KOPT-K1 (cell line): ENCODE results near the gene F5.

ENCODE experiments used
- H3K27ac ChIP-seq: fragments of 200-600 bp; sonication (generic); 2 replicates; pipeline ENCODE4 v1.5.1; 2016; ENCODE audit warnings: antibody characterized with exemption, mild to moderate bottlenecking, low read depth, low read length; ENCODE audit not compliant: poor library complexity, severe bottlenecking
- H3K36me3 ChIP-seq: fragments of 200-600 bp; sonication (generic); 2 replicates; pipeline ENCODE4 v1.5.1; 2017; ENCODE audit warnings: antibody characterized with exemption, mild to moderate bottlenecking, low read length, moderate library complexity; ENCODE audit not compliant: insufficient read depth
- H3K9me3 ChIP-seq: fragments of 200-600 bp; sonication (generic); 2 replicates; pipeline ENCODE4 v1.5.1; 2017; ENCODE audit warnings: antibody characterized with exemption, low read length, mild to moderate bottlenecking; ENCODE audit not compliant: insufficient read depth, poor library complexity, severe bottlenecking

Gene F5

DNA sequence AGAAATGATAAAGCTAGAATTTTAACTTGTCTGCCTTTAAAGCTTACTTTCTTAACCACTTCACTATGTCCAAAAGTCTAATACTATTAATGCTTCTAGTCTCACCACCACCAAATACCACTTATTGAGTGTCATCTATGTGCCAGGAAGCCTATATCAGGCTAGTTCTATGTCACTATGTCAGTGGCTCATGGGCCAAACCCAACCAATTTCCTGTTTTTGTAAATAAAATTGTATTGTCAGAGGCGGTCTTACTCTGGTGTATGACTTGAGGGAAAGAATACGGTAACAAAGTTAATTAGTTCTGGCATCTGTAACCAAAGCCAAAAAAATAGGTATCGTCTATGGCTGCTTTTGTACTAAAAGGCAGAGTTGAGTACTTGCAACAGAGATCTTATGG is 14.8 kb downstream of the F5 start:
- H3K36me3 ChIP-seq = no peaks in the 10 kb centered on the region
- no peaks in the 10 kb centered on the region for H3K9me3 ChIP-seq
- no peak overlapping the region for H3K27ac ChIP-seq

DNA sequence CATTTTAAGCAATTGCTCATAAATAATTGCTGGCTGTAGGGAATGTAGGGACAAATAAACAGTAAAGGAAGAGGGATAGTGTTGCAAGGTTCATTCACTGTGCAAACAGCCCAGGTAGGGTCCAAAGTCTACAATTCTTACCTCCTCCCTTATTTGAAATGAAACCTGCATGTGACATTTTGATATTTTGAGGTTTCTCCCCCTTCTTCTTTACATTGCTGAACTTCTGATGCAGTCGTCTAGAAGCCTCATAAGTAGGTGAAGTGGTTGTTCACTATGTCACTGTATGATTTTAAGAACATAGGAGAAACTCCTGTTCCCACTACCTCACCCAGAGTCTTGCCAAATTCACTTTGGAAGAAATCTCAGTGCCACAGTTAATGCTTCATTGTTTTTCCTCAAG is 16.1 kb downstream of the F5 start:
- Histone ChIP-seq H3K27ac (no peak overlapping the region), H3K36me3 (no peaks in the 10 kb centered on the region), H3K9me3 (no peaks in the 10 kb centered on the region)

DNA sequence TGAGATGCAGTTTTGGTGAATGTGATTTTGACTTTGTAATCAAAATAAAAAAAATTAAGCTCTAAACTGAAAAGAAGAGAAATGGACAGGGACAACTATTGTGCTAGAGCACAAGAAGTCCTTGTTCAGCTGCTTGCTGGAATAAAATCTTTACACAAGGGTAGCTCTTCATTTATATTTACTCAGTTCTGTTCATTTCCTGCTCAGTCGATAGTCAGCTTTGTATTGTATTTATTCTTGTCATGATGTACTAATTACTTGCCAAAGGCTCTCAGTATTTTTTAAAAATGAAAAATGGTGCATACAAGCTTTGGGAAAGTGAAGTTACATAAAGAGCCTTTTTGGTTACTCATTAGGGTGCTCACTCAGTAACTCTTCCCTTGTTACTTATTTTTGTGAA is 17.8 kb downstream of the F5 start:
- H3K27ac ChIP-seq = no peak overlapping the region
- peaks cover 5% of the 10 kb centered on the region for H3K9me3 ChIP-seq
- H3K36me3 ChIP-seq = no peaks in the 10 kb centered on the region

DNA sequence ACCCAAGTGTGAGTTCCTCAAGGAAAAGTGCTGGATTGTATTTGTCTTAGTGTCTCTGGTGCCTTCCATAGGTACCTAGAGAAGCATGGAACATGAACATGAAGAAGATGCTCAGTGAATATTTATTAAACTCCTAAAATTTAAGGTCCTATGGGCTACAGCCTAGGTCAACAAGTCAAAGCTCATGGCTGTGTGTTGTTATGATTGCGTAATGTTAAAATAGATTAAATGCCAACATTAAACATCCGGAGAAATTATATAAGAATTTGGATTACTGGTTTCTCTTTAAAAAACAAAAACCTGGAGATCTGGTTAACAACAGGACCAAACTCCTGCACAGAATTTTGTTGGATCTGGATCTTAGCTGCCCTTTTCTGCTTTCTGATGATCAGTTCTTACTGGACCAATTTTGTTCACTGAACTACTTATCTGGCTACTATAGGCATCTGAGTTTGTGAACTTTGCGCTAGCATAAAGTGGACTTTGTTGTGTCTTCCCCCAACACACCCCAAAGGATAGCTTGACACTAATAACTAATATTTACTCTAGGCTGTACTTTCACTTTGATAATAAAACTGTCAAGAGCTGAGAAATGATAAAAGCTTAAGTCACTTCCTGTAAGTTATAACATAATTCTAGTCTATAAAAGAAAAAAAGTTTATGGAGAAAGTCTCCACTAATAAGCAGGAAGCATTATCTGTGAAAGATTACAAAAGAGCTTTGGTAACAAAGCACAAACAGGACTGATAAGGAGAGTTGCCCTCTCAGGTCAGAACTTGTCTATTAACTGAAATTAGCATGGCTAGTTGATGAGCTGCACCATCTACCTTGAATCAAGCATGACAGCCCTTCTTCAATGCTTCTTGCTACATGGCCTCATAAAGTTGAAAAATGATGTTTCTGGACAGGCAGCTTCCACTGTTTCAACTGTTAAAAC is 20.7 kb downstream of the F5 start:
- Histone ChIP-seq H3K9me3 (peaks cover 5% of the 10 kb centered on the region), H3K27ac (peak overlapping the region; percentile 20), H3K36me3 (no peaks in the 10 kb centered on the region)

DNA sequence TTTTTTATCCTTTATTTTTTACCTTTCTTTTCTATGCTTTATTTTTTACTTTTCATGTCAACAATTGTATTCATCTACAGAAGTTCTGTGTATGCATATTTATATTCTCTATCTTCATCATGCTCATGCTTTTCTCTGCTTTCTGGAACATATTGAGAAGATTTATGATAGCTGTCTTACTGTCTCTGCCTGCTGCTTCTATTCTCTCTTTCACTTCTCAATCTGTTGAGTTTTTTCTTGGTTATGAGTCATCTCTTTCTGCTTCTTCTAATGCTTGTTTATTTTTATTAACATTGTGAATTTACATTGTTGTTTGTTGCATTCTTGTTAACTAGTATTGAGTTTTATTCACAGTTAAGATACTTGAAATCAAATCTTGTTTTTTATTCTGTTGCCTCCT is 22.6 kb downstream of the F5 start:
- H3K36me3 ChIP-seq = no peaks in the 10 kb centered on the region

DNA sequence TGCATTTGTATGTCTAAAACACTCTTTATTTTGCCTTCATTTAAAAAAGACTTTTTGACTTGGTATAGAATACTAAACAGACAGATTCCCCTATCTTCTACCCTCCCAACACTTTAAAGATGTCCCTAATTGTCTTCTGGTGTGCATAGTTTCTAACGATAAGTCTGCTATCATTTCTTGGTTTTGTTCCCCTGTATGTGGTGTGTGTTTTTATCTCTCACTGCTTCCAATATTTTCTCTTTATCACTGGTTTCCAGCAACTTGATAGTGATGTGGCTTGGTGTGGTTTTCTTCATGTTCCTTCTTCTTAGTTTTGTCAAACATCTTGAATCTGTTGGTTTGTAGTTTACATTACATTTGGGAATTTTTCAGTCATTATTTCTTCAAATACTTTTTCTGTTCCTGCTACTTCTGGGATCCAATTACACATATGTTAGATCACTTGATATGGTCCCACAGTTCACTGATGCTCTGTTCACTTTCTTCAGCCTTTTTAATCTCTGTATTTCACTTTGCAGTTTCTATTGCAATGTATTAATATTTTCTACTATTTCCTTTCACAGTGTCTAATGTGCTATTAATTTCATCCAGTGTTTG is 23.2 kb downstream of the F5 start:
- Histone ChIP-seq H3K9me3 (peaks cover 5% of the 10 kb centered on the region), H3K36me3 (no peaks in the 10 kb centered on the region), H3K27ac (no peak overlapping the region)

More for the DNA sequence above, 22.6 kb downstream of the F5 start:
- peaks cover 5% of the 10 kb centered on the region for H3K9me3 ChIP-seq
- H3K27ac ChIP-seq = no peak overlapping the region

DNA sequence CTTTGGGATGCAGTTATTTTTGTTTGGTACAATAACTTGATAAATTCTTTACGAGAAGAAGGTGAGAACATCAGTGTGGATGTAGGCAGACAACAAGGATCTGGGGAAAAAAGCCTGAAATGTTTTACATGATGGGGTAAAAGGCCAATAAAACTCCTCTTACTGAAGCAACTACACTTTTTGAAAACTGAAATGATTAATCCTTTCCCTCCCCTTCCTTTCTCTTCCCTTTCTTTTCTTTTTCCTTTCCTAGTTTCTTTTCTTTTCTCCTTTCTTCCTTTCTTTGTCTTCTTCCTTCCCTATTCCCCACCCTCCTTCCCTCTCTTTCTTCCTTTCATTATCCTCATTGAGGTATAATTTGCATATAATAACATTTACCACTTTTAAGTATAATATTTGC is 24.6 kb downstream of the F5 start:
- Histone ChIP-seq H3K36me3 (no peaks in the 10 kb centered on the region), H3K9me3 (peaks cover 5% of the 10 kb centered on the region), H3K27ac (no peak overlapping the region)

DNA sequence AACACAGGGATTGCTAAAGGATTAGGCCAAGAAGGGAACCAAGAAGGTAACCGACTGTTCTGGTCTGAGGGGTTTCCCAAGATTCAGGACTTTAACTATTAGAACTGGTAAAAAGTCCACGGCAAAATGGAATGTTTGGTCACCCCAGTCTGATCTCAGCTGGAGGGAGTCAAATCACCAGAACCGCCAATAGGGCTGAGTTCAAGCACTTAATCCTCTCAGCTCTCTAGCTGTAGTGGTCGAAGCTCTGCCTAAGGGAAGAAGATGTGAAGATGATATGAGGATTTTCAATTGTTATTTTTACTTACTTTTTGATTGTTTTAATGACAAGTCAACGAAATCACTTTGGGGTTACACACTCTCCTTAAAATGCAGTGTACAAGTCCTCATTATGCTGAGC is 29.1 kb downstream of the F5 start:
- Histone ChIP-seq H3K36me3 (no peaks in the 10 kb centered on the region), H3K9me3 (no peaks in the 10 kb centered on the region), H3K27ac (no peak overlapping the region)

DNA sequence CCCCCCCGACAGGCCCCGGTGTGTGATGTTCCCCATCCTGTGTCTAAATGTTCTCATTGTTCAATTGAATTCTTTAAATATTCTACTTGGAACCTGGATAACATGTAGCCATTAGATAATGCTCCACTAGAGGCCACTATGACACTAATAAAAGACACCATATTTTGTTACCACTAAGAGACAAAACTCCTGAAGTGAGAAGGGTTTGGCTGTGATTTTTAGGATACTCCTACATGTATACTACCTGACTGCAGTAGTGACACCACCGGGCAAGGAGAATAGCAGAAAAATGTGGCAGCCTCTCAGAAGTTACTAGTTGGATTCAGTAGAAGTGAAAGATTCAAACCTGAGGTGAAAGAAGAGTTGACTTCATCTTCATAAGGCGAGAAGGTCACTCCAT is 36.0 kb downstream of the F5 start:
- Histone ChIP-seq H3K9me3 (no peaks in the 10 kb centered on the region), H3K36me3 (no peaks in the 10 kb centered on the region), H3K27ac (no peak overlapping the region)

DNA sequence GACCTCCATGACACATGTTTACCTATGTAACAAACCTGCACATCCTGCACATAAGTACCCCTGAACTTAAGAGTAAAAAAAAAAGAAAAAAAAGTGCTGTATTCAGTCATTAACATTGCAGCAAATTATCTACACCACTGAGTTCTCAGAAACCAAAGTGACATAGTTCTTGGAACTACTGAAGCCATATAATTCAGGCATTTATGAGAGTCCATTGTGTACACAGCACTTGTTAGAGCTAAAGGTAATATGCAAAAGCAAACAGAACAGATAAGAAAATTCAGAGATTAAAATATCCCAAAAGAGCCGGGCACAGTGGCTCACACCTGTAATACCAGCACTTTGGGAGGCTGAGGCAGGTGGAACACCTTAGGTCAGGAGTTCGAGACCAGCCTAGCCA is 38.0 kb downstream of the F5 start:
- H3K36me3 ChIP-seq = no peaks in the 10 kb centered on the region
- H3K9me3 ChIP-seq = no peaks in the 10 kb centered on the region
- H3K27ac ChIP-seq = no peak overlapping the region

DNA sequence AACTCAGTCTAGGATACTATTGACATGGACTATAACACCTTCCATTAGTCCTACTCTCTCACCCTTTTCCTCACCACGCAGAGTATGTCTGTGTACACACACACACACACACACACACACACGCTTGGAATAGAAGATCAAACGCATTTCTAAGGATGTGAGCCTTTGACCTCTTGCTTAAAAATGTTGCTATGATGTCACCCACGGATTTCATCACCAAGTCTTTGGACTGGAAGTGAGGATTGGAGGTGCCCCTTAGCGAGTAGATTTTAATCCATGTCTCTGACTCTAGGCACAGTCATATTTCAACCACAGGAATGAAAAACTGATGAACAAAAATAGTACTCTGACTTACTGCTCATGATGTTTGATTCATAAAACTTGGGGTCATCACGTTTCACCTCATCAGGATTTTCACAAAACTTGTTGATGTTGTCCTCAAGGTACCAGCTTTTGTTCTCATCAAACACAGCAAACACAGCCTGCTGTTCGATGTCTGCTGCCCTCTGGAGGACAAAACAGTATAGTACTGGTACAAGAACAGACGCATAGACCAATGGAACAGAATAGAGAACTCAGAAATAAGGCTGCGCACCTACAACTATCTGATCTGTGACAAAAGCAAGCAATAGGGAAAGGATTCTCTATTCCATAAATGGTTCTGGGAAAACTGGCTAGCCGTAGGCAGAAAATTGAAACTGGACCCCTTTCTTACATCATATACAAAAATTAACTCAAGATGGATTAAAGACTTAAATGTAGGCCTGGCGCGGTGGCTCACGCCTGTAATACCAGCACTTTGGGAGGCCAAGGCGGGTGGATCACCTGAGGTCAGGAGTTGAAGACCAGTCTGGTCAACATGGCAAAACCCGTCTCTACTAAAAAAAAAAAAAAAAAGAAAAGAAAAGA is 39.9 kb downstream of the F5 start:
- Histone ChIP-seq H3K27ac (no peak overlapping the region), H3K36me3 (no peaks in the 10 kb centered on the region), H3K9me3 (no peaks in the 10 kb centered on the region)

DNA sequence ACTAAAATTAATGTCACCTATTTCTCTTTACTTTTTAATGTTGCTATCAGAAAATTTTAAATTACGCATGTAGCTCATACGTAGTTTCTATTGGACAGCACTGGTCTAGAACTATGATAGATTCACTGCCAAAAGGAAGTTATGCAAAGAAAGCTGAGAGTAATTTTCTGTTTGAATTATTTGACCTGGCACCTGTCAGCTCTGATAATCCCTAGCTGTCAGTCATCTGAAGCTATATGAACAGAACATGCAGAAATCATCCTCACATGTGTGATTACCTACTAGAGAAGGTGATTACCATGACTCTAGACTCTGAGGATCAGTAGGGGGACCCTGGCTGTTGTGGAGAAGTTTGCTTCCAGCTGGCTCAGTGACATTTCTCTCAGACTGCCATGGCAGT is 40.8 kb downstream of the F5 start:
- Histone ChIP-seq H3K36me3 (no peaks in the 10 kb centered on the region), H3K9me3 (no peaks in the 10 kb centered on the region), H3K27ac (no peak overlapping the region)

DNA sequence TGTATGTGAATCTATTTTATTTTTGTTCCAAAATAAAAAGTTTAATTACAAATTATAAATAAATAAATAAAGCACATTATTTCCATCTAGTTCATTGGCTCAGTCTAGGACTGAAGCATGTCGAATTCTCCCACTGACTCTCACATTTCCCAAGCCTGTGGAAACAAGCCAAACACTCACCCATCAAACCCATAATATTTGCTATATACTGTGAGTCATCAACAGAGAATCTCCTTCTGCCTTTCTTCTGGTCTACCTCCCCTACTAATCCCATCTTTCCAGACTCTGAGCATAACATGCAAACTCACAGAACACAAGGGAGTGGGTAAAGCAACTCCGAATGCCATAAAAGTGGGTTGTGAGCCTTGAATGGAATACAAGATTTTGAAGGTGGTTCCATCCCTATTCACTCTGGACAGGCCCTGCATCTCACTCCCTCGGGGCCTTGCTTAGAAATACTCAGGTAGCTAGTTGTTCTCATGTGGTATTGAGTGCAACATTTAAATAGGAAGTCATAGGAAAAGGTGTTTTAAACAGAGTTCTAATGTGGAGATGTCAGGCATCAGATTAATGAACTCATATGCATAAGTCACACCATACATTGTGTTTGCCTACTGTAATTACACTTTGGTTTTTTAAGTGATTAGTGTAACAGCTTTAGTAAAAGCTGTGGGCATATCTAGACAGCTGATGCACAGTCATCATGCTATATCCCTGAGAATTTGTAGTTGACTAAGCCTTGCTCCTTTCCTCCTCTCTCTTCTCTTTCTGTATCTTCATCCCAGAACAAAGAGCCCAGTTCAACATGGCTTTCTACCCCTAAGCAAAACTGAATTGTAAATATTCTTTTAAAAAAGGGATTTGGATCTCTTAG is 47.0 kb downstream of the F5 start:
- no peak overlapping the region for H3K27ac ChIP-seq
- H3K9me3 ChIP-seq = no peaks in the 10 kb centered on the region

DNA sequence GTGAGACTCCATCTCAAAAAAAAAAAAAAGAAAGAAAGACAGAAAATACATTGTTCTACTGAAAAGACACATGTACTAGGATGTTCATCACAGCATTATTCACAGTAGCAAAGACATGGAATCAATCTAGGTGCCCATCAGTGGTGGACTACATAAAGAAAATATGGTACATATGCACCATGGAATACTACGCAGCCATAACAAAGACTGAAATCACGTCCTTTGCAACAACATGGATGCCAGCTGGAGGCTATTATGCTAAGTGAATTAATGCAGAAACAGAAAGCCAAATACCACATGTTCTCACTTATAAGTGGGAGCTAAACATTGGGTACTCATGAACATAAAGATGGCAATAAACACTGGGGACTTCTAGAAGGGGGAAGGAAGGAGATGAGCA is 51.6 kb downstream of the F5 start:
- Histone ChIP-seq H3K27ac (no peak overlapping the region), H3K36me3 (no peaks in the 10 kb centered on the region), H3K9me3 (no peaks in the 10 kb centered on the region)

More for the DNA sequence above, 47.0 kb downstream of the F5 start:
- no peaks in the 10 kb centered on the region for H3K36me3 ChIP-seq
